Stomach (tissue), 4 donors: ENCODE results near the gene EYA2.

Source experiments
- CTCF ChIP-seq, 7 experiments: fragments of 450-650 bp in 4 of 7; fragments of 200-600 bp in 3 of 7; sonication (generic) in 3 of 7; IDR thresholded peaks; one replicate each; pipeline ENCODE4 v1.5.1; 2016 to 2019; ENCODE audit warnings: antibody characterized with exemption in 7 of 7, control low read depth in 2 of 7, mild to moderate bottlenecking in 1 of 7
- POLR2AphosphoS5 ChIP-seq, 3 donors: sonication (generic); formaldehyde crosslinking; IDR thresholded peaks; one replicate each; pipeline ENCODE4 v1.6.1; 2016; ENCODE audit warnings: antibody characterized with exemption in 3 of 3

- TF ChIP-seq CTCF (IDR thresholded peaks at IDR 0.05) (no peak), POLR2AphosphoS5 (IDR thresholded peaks at IDR 0.05) (no peak)
Observed at GRCh38 chr20:47160240-47160639, 265.6 kb downstream of the EYA2 start.
